GM19023 (cell line): Measurements from ENCODE around the gene PARP11.
"Not testable (repeated sequence)": the region's sequence is repeated elsewhere in the genome, so short reads cannot be mapped to it uniquely, and the experiment has no call there.

Experiments used
- ATAC-seq: cut with Tn5 transposase; IDR thresholded peaks from one replicate; pipeline ENCODE4 v1.9.1; 2021; ENCODE audit warnings: mild to moderate bottlenecking, moderate library complexity; ENCODE audit not compliant: unreplicated experiment

The PARP11 gene

GRCh38 chr12:3882896-3883564 is 9.8 kb upstream of the PARP11 start:
- no peak for ATAC-seq

GRCh38 chr12:3882406-3882805 is 9.2 kb upstream of the PARP11 start:
- ATAC-seq, result no peak

GRCh38 chr12:3881281-3881950 is 8.2 kb upstream of the PARP11 start:
- ATAC-seq, result no peak

- ATAC-seq, result no peak
These were observed 6.6 kb upstream of the PARP11 start for GRCh38 chr12:3879846-3880245.

- no peak for ATAC-seq
These were observed 1.8 kb downstream of the PARP11 start for GRCh38 chr12:3871356-3871755.

DNA sequence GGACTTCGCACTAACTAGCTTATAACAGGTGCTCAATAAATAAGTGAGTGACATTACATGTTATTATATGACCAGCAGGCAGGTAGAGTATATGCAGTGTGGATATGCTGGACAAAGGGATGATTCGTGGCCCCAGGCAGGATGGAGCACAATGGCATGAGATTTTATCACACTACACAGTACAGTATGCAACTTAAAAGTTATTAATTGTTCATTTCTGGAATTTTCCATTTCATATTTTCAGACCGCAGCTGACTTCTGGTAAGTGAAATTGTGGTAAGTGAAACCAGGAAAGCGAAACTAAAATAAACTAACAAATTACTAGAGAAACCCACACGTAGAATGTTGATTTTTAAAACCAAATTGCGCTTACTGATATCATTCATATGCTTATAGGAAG is 3.3 kb downstream of the PARP11 start:
- no peak for ATAC-seq

DNA sequence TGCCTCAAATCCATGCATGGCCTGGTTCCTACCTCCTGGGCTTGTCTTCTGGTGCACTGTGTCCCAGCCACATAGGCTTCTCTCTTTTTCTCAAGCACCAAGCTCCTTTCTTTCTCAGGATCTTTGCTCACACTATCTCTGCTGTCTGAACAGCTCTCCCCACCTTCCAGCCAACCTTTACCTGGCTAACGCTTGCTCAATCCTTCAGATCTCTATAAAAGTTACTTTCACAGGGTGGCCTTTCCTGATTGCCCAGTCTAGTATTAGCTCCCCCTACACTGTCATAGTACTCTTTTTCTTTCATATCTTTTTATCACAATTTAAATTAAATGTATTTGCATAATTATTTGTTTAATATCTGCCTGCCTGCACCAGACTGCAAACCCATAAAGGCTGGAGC is 3.8 kb downstream of the PARP11 start:
- ATAC-seq, result no peak

- no peak for ATAC-seq
These were observed 9.4 kb downstream of the PARP11 start for GRCh38 chr12:3863756-3864155.

- ATAC-seq, result no peak
These were observed 30.7 kb downstream of the PARP11 start for GRCh38 chr12:3842517-3842916.

- ATAC-seq, result no peak
These were observed 31.4 kb downstream of the PARP11 start for GRCh38 chr12:3841783-3842182.

DNA sequence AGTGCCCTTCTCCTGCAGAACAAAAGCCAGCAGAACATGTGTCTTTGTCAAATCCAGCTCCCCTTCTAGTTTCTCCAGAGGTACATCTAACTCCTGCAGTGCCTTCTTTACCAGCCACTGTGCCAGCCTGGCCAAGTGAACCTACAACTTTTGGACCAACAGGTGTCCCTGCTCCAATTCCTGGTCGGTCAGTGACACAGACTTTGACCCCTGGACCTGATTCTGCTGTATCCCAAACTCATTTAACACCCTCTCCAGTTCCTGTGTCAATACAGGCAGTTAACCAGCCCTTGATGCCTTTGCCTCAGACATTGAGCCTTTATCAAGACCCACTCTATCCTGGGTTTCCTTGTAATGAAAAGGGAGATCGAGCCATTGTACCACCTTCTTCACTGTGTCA is 32.4 kb downstream of the PARP11 start:
- ATAC-seq, result not testable (repeated sequence)

DNA sequence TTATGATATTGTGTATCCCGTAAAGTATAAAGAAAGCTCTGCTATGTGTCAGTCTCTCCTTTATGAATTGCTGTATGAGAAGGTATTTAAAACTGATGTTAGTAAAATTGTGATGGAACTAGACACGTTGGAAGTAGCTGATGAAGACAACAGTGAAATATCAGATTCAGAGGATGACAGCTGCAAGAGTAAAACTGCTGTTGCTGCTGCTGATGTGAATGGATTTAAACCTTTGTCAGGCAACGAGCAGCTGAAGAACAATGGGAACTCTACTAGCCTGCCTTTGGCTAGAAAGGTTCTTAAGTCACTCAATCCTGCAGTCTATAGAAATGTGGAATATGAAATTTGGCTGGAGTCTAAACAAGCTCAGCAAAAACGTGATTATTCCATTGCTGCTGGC is 33.5 kb downstream of the PARP11 start:
- ATAC-seq, result not testable (repeated sequence)

DNA sequence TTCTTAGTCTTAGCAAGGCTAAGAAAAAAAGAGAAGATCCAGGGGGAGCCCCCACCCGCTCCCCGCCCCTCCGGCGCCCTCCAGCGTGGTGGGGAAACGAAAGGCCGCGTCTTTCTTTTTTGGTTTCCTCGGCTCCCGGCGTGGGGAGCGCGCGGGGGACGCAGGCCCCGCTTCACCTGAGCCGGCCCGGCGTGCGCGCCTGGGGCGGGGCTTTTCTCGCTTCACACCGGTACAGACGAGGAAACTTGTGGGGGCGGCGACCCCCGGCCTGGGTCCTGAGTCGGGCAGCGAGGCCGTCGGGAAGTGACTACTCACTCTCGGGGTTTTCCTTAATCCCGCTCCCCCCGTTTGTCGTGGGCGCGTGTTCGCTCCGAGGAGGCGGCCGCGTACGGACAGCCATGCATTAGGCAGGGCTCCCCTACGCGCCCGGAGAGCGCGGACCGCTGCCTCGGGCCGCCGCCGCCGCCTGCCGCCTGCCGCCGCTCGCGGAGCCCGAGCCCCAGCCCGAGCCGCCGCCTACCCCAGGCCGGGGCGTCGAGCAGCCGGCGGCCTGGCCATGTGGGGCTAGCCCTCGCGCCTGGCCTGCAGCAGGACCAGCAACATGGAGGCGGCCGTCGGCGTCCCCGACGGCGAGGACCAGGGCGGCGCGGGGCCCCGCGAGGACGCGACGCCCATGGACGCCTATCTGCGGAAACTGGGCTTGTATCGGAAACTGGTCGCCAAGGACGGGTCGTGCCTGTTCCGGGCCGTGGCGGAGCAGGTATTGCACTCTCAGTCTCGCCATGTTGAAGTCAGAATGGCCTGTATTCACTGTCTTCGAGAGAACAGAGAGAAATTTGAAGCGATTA is 34.3 kb downstream of the PARP11 start:
- not testable (repeated sequence) for ATAC-seq

GRCh38 chr12:3838076-3838475 is 35.1 kb downstream of the PARP11 start:
- ATAC-seq, result no peak

DNA sequence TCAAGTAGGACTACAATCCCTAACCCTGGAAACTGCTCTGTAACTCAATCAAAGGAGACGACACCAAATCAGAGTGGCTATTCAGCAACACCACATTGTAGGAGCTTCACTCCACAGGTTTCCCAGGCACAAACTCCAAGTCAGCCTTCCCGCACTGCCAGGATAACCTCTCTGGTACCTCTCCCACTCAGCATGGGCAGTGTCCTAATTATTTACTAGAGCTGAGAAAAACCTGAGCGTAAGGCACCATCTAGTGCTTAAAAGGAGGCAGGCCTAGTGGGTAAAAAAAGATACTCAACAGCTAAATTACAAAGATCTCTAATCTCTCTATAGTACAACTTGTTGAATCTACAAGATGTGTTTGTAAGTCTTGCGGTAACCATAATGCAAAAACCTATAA is 36.1 kb downstream of the PARP11 start:
- no peak for ATAC-seq

GRCh38 chr12:3836641-3837040 is 36.6 kb downstream of the PARP11 start:
- no peak for ATAC-seq

DNA sequence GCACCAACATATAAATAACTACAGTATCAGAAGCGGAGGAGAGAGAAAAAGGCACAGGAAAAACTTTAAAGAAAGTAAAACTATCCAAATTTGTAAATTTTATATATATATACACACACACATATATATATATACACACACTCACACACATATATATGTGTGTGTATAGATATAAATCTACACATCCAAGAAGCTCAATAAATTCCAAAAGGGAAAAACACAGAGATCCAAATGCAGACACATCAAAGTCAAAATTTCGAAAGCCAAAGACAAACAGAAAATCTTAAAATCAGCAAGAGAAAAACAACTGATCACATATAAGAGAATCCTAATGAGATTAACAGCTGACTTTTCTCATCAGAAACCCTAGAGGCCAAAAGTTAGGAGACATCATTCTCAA is 37.3 kb downstream of the PARP11 start:
- ATAC-seq, result no peak

DNA sequence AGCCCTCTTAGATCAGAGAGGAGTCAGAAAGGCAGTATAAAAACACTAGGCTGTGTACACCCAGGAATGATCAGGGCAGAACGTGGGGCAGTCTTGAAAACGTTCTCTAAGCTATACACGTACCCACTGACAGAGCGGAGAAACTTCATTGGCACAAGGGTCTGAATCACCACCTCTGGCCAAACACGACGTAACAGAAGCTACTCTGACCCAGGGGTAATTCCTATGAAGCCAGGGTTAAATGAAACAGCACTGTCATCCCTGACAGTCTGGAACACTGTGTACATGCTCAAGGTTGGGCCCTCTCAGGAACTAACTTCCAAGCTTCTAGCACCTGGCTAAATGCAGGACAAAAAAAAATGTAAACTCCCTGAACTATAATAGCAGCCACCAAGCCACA is 38.4 kb downstream of the PARP11 start:
- no peak for ATAC-seq

- ATAC-seq, result no peak
These were observed 39.4 kb downstream of the PARP11 start for GRCh38 chr12:3833670-3834310.

DNA sequence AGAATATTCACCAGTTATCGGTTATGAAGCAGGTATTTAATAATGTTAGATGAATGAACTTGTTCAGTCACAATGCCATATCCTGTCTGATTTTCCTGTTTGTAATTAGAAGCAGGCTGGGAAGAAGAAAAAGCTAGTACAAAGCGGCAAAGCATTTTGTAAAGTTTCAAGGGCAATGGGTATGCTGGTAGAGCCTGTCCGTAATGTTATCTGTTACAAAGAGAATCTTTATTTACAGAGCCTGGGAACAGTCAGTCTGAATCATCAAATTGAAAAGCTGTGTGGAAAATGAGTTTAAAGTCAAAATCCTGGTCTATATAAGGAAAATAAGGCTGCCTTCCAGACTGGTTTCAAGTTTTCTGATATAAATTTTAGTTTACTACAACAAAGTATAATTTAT is 40.5 kb downstream of the PARP11 start:
- ATAC-seq, result no peak

- no peak for ATAC-seq
These were observed 44.3 kb downstream of the PARP11 start for GRCh38 chr12:3828888-3829287.
